ENCODE results near the gene NOD2.
A peak's percentile ranks its signal among the peaks of the same experiment; 100 is the strongest.

NOD2 gene

GRCh38 chr16:50692999-50693781 is at the start of gene NOD2:
Gene NOD2, plus strand, starts transcription at chr16:50693606. Its CDS starts 5,890 bp downstream, at chr16:50699496.
- DNase-seq, result no peak

- DNase-seq, result no peak
These were observed 49.2 kb upstream of the NOD2 start for GRCh38 chr16:50644245-50644644.

DNA sequence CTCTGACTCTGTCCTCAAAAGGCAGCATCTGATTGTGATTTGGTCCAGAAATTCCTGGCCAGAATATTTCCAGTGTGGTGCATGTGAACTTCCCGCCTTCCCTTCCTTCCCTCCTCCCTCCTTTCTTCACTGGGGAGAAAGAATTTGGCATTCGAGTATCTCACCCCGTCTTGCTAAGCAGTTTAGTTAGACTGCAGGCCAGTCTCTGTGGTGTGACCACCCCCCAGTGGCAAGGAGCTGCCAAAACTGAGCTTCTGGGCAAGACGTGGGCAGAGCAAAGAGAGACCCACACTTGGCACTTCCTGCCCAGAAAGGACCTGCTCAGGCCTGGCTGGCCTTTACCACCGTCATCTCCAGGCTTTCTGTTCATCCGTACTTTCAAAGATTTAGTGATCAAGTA is 48.7 kb upstream of the NOD2 start:
- DNase-seq, result peak; percentile 39

DNA sequence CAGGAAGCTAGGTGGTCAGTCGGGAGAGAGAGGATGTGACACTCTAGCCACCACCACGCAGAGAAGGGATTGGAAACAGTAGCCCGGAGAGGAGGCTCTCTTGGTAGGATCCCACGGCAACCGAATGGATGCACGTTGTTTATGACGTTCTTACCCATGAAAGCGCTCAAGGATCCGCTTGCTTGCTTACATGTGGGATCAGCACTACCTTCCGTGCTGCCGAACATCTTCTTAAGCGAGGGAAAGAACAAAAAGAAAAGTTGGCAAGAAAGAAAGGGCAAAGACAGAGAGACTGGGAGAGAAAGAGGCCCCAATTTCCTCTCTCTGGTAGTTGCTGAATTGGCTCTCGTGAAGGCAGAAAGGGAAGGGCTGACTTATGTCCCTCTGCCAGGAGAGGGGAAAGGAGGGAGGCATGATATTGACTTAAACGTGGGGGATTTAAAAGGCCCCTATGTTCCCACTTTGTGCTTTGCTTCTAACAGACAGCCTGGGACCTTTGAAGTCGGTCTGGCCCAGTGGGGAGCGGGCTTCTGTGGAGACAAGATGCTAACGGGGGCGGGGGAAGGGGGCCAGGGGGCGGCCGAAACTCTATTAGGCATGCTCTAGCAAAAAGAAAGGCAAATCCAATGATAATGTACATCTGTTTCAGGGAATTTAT is 47.7 kb upstream of the NOD2 start:
- no peak for DNase-seq

DNA sequence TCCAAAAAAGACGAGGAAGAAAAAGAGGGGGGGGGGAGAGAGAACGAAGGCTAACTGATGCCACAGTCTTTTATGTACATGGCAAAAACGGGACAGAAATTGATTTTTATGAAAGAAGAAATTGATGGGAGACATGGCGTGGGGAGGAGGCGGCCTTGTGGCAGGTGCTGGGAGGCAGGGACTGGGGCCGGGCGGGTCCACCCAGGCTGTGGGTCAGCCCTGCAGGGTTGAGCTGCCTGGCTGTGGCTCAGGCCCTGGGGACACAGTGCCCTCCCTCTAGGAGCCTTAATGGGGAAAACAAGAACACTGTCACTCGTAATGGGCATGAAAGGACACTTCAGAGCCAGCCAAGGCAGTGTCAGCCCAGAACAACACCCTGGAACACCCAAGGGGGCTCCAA is 47.1 kb upstream of the NOD2 start:
- no peak for DNase-seq

GRCh38 chr16:50651835-50652438 is 41.5 kb upstream of the NOD2 start:
- no peak for DNase-seq

DNA sequence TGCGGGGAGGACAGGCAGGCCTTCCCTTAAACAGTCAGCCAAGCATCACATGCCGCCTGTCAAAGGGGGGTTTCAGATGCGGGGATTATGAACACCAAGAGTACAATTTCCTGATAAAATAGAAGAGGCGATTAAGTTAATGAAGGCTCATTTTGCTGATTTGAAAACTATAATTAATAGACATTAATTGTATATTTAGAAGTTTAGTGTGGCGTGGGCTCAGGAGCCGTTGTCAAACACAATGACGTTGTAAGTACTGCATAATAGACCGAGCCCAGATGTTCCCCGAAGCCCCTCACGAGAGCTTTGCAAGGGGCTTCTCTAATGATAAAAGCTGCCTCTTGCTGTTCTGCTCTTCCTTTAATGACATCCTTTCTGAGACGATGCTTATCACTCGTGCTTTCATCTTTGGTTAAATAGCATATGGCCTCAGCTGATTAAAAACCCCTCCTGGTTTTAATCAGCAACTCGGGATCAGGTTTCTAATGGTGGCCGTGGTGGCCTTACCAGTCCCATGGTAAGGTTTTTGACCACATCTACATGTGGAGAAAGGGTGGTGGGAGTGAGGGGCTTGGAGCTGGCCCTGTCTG is 40.5 kb upstream of the NOD2 start:
- DNase-seq, result no peak

DNA sequence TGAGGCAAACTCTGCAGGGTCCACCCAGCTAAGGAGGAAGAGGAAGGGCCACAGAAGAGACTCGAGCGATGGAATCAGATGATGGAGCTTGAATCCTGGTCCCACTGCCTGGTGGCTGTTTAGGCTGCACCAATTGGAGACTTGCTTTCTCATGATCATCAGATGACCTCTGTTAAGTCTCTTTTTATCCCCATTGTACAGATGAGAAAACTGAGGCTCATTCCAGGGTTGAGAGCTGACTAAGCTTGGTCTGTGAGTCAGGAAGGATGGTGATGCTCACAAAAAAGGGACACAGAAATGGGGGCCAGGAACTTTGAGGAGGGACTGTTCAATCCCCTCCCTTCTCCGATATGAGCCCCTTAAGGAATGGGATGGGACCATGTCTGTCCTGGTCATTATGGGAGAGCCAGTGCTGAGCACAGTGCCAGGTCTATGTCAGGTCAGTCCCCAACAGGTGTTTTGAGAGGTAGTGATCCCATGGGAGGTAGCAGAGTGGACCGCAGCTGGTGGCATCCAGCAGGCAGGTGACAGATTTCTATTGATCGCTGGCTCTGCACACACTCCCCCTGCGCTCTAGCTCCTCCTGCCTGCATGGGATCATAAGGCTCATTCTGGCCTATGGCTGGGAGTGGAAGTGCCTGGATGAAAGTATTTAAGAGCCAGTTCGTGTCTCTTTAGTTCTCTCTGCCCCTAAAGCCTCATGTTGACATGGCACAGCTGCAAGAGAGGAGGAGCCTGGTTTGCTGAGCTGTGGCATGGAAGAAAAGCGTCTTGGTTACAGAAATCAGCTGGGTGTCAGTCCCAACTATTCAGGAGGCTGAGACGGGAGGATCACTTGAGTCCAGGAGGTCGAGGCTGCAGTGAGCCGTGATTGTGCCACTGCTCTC is 39.5 kb upstream of the NOD2 start:
- DNase-seq, result no peak

DNA sequence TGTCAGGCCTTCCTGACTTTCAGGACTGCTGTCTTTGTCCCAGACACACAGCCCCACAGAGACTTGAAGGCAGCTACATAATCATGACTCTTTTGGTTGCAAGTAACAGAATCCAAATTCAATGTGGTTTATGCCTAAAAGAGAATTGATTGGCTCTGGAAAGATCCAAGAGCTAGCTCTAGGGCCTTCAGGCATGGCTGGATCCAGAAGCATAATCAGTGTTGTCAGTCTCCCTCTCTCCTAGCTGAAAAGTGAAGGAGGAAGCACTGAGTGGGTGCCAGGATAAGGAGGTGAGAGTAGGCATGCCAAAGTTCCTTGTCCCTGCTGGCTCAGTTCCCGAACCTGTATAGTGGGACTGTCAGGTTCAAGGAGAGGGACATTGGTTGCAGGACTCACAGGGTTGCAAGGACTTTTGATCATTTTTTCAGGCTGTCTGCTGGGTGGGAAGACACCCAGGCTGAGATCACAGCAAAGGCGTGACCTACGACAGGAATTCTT is 37.8 kb upstream of the NOD2 start:
- DNase-seq, result no peak

DNA sequence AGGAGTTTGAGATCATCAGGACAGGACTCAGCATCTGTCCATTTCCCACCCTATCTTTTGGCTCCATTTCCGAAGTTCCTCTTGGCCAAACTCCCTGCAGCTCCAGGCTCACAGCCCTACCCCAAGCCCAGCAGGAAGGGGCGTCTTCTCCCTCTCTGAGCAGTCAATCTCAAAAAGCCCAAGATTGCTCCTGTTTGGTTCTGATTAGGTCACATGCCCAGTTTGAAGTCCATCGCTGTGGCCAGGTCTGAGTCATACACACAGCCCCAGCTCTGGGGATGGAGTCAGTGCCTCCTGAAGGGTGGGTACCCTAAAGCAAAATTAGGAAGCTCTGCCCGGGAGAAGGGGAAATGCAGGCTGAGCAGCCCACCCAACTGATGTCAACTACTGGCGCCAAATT is 36.2 kb upstream of the NOD2 start:
- DNase-seq, result no peak

DNA sequence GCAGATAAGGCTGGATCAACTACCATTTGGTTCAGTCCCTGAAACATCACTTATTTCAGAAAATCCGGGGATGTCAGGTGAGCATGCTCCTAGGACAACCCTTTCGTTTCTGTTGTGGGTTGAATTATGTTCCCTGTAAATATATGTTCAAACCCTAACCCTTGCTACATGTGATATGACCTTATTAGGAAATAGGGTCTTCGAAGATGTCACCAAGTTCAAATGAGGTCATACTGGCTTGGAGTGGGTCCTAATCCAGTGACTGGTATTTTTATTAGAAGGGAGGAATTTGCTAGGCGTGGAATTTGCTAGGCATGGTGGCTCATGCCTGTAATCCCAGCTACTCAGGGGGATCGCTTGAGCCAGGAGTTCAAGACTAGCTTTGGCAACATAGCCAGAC is 33.6 kb upstream of the NOD2 start:
- DNase-seq, result no peak

GRCh38 chr16:50662306-50662940 is 31.0 kb upstream of the NOD2 start:
- DNase-seq, result no peak

DNA sequence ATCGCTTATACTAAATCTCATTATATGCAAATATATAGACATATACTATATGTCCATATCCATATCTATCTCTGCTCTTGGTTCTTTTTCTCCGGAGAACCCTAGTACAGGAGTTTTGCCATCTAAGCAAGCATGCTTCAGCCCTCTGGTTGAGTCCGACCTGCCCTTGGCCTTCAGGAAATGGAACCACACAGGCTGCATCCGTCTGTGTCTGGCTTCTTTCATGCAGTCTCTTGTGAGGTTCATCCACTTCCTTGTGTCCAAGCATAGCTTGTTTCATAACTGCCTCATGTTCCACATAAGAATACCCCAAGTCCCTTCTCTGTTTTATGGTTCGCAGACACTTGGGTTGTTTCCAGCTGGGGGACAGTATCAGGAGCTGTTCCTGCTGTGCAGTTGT is 29.1 kb upstream of the NOD2 start:
- DNase-seq, result no peak

GRCh38 chr16:50665128-50665878 is 28.1 kb upstream of the NOD2 start:
- DNase-seq, result peak; percentile 74

GRCh38 chr16:50666658-50667496 is 26.5 kb upstream of the NOD2 start:
- DNase-seq, result no peak

DNA sequence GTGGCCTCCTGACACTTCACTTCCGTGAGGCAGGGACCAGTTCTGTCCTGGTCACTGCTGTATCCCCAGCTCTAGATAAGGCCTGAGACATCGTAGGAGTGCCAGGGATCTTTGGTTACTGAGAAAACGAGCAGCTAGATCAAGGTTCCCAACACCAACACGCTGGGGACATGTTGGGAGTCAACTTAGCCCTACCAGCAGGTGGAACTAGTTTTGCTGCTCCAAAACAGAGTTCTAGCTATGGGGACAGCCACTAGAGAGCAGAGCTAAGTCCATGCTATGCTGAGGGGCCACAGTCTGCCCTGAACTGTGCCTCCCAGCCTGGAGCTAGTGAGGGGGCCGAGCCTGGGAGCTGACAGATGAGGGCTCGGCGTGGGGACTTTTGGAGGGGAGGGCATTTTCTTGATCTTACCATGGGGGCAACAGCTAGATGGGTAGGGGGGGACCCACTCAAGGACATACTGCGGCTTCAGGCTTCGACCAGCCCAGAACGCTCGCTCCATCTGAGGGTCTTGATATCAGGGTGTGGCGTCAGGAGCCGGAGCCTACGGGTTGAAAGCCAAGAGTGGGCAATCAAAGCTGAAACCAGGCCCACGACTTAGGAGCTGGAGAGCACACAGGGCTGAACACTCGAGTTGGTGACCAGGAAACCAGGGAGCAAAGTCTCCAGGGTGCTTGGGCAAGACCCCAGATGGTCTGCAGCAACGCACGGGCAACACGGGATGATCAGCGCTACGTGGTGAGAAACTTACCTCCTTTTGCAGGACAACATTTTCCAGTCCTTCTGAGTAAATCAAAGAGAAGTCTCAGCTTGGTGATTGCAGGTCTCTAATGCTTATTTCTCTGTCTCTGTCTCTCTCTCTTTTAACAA is 25.7 kb upstream of the NOD2 start:
- DNase-seq, result no peak

DNA sequence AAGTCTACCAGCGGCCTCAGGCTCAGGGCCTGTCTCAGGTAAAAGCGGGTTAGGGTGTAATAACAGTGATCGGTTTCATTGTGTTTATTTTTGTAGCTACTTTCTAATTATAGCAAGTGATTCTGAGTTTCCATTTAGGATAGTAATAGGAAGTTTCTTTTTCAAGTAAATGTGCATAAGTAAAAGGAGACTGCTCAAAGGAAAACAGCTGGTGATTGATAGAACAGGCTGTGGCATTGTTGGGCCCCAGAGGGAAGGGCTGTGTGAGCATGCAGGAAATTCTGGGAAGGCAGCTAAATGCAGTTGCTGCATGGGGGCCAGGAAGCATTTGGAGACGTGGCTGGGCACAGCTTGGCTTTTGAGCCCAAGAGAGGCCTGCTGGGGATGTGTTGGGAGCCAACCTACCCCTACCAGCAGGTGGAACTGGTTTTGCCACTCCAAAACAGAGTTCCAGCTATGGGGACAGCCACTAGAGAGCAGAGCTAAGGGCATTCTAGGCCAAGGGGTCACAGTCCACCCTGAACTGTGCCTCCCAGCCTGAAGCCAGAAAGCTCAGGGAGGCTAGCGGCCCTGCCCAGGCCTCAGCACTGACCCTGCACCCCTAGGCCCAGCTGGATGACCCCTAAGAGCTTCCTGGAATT is 24.9 kb upstream of the NOD2 start:
- no peak for DNase-seq

GRCh38 chr16:50669741-50670140 is 23.7 kb upstream of the NOD2 start:
- DNase-seq, result no peak

DNA sequence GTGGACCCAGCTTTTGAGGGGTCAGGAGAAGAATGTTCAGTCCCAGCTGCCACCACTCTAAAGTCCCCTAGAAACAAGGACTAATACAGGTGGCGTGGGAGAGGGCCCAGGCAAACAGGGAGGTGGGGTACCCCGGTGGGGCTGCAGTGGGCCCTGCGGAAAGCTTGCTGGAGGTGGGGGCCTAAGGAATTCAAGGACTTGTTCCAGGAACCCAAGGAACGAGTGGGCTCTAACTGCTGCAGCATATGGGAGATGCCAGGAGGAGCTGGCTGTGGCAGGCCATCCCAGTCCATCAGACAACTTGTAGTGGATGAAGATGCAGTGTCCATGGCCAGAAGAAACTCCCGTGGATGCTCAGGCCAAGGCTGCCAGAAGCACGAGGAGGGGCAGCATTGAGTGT is 22.9 kb upstream of the NOD2 start:
- DNase-seq, result no peak

Measured in CD4-positive, alpha-beta T cell treated with Interleukin-15 for 1 hour (primary cell).